Calu3 (cell line): Measurements from ENCODE around the gene SEMA5A. TPM values are rescaled to one million over a fixed set of nuclear protein-coding genes. Genes with fewer than 3 reads are reported as not detected.
"Not testable (repeated sequence)": the region's sequence is repeated elsewhere in the genome, so short reads cannot be mapped to it uniquely, and the experiment has no call there.

ENCODE experiments used
- BruUV-seq: library from RNA; stranded (reverse); fragments of 400-500 nt; replicated peaks from 2 replicates; lab custom pipeline; 2021; lab: Mats Ljungman, UMichigan
- CTCF ChIA-PET: fragments of 300-600 bp; sonication (Branson Sonifier 250); formaldehyde crosslinking; loops from one replicate; lab custom pipeline; 2022; ENCODE audit warnings: antibody characterized with exemption; lab: Charles Lee
- DNase-seq: peaks from one replicate; pipeline ENCODE4 v3.0.0; 2022
- H3K27ac Mint-ChIP-seq: one replicate; pipeline ENCODE4 v1.8.0; 2022; ENCODE audit warnings: mixed read lengths; ENCODE audit not compliant: unreplicated experiment
- H3K27me3 Mint-ChIP-seq: one replicate; pipeline ENCODE4 v1.8.0; 2022; ENCODE audit warnings: mixed read lengths; ENCODE audit not compliant: unreplicated experiment
- H3K36me3 Mint-ChIP-seq: one replicate; pipeline ENCODE4 v1.8.0; 2022; ENCODE audit warnings: mild to moderate bottlenecking, moderate library complexity, mixed read lengths; ENCODE audit not compliant: insufficient read depth, unreplicated experiment
- H3K4me1 Mint-ChIP-seq: one replicate; pipeline ENCODE4 v1.8.0; 2022; ENCODE audit warnings: mild to moderate bottlenecking, low read depth, mixed read lengths; ENCODE audit not compliant: unreplicated experiment
- H3K4me3 Mint-ChIP-seq: one replicate; pipeline ENCODE4 v1.8.0; 2022; ENCODE audit warnings: mild to moderate bottlenecking, low read depth, moderate library complexity, mixed read lengths; ENCODE audit not compliant: unreplicated experiment
- H3K9me3 Mint-ChIP-seq: one replicate; pipeline ENCODE4 v1.8.0; 2022; ENCODE audit warnings: low read depth, mixed read lengths; ENCODE audit not compliant: unreplicated experiment
- CTCF ChIP-seq: fragments of 200-600 bp; IDR thresholded peaks from one replicate; pipeline ENCODE4 v1.8.0; 2022; ENCODE audit warnings: antibody characterized with exemption; ENCODE audit not compliant: unreplicated experiment
- intact Hi-C: fragments of 100-400 bp; cut with micrococcal nuclease; formaldehyde crosslinking; loops from one replicate; pipeline ENCODE4 v1.10.0; 2022; ENCODE audit not compliant: unreplicated experiment
- total RNA-seq: library from RNA; stranded (reverse); gene quantifications from 2 replicates; pipeline ENCODE4 v1.2.3, GENCODE V29; 2022

Gene SEMA5A
- total RNA-seq, 1 experiment from 2014 or later, result 0.52 TPM

GRCh38 chr5:9401786-9402472 lies 143.9 kb downstream of the SEMA5A start:
- Mint-ChIP-seq H3K27me3 (no peaks in the 10 kb centered on the region), H3K36me3 (no peaks in the 10 kb centered on the region), H3K27ac (no peak overlapping the region), H3K9me3 (peaks cover 9% of the 10 kb centered on the region), H3K4me1 (no peaks in the 10 kb centered on the region), H3K4me3 (no peak overlapping the region)
- BruUV-seq, result no TSS peak
- no peak for DNase-seq
- TF ChIP-seq CTCF, result no peak
- intact Hi-C loops, result no loop called here
- CTCF ChIA-PET, result no interaction called here

GRCh38 chr5:9399783-9400182 lies 146.1 kb downstream of the SEMA5A start:
- H3K9me3 Mint-ChIP-seq, result peaks cover 17% of the 10 kb centered on the region
- H3K27me3 Mint-ChIP-seq, H3K36me3 Mint-ChIP-seq, BruUV-seq, H3K4me3 Mint-ChIP-seq, H3K27ac Mint-ChIP-seq, DNase-seq, H3K4me1 Mint-ChIP-seq, intact Hi-C loops, CTCF ChIA-PET: not testable (repeated sequence)

- Mint-ChIP-seq H3K27ac (no peak overlapping the region), H3K9me3 (peaks cover 17% of the 10 kb centered on the region), H3K4me3 (no peak overlapping the region), H3K27me3 (no peaks in the 10 kb centered on the region), H3K4me1 (no peaks in the 10 kb centered on the region), H3K36me3 (no peaks in the 10 kb centered on the region)
- TF ChIP-seq CTCF, result no peak
- intact Hi-C loops, result no loop called here
- CTCF ChIA-PET, result no interaction called here
- no TSS peak for BruUV-seq
- no peak for DNase-seq
These were observed 146.8 kb downstream of the SEMA5A start for GRCh38 chr5:9399094-9399493.

- Mint-ChIP-seq H3K4me3 (no peak overlapping the region), H3K36me3 (no peaks in the 10 kb centered on the region), H3K27me3 (no peaks in the 10 kb centered on the region), H3K4me1 (no peaks in the 10 kb centered on the region), H3K9me3 (peaks cover 17% of the 10 kb centered on the region), H3K27ac (no peak overlapping the region)
- CTCF ChIA-PET, result no interaction called here
- TF ChIP-seq CTCF, result no peak
- intact Hi-C loops, result no loop called here
- BruUV-seq, result no TSS peak
- no peak for DNase-seq
These were observed 147.6 kb downstream of the SEMA5A start for GRCh38 chr5:9398227-9398626.

- CTCF ChIA-PET, result no interaction called here
- Mint-ChIP-seq H3K27ac (no peak overlapping the region), H3K27me3 (no peaks in the 10 kb centered on the region), H3K4me3 (no peak overlapping the region), H3K36me3 (no peaks in the 10 kb centered on the region), H3K9me3 (peaks cover 10% of the 10 kb centered on the region), H3K4me1 (no peaks in the 10 kb centered on the region)
- TF ChIP-seq CTCF, result no peak
- no TSS peak for BruUV-seq
- DNase-seq, result no peak
- intact Hi-C loops, result no loop called here
These were observed 149.5 kb downstream of the SEMA5A start for GRCh38 chr5:9396285-9396770.
